C4-2B (cell line): ENCODE measurements around the gene UGT1A4.

Experiments used
- H3K27ac ChIP-seq: fragments of 450-650 bp; 2 replicates; pipeline ENCODE4 v1.5.1; 2017
- ZFX ChIP-seq: fragments of 450-650 bp; IDR thresholded peaks from 2 replicates; pipeline ENCODE4 v1.6.1; 2017
- TF ChIP-seq, protein P1 (sequence below): fragments of 450-650 bp; conservative IDR thresholded peaks from 2 replicates; pipeline ENCODE4 v1.5.1; 2017; ENCODE audit warnings: mild to moderate bottlenecking

UGT1A4 gene

DNA sequence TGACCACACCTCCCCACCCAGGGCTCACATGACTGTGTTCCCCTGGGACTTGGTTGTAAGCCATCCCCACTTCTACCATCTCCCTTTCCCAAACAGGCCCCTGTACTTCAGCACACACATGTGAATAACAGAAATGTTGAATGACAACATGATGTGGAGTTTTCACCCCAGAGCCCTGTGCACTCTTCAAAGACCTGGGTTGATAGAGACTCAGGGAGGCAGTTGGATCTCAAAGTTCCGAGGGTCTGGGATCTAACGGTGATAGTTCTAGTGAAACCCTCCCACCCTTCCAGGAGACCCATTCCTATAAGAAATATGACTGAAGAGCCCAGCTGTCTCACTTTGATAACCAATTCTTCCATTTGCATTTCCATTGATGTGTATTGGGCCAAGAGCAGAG is 59.5 kb downstream of the UGT1A4 start, which contains the start of gene MROH2A:
Gene MROH2A (plus strand): TSS at position 301 of the 400 bp plus-strand sequence. CDS start 1,029 bp downstream, outside the sequence.
- H3K27ac ChIP-seq = no peak within 1 kb of the TSS
- TF ChIP-seq, protein P1, sequence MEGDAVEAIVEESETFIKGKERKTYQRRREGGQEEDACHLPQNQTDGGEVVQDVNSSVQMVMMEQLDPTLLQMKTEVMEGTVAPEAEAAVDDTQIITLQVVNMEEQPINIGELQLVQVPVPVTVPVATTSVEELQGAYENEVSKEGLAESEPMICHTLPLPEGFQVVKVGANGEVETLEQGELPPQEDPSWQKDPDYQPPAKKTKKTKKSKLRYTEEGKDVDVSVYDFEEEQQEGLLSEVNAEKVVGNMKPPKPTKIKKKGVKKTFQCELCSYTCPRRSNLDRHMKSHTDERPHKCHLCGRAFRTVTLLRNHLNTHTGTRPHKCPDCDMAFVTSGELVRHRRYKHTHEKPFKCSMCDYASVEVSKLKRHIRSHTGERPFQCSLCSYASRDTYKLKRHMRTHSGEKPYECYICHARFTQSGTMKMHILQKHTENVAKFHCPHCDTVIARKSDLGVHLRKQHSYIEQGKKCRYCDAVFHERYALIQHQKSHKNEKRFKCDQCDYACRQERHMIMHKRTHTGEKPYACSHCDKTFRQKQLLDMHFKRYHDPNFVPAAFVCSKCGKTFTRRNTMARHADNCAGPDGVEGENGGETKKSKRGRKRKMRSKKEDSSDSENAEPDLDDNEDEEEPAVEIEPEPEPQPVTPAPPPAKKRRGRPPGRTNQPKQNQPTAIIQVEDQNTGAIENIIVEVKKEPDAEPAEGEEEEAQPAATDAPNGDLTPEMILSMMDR = no peak

DNA sequence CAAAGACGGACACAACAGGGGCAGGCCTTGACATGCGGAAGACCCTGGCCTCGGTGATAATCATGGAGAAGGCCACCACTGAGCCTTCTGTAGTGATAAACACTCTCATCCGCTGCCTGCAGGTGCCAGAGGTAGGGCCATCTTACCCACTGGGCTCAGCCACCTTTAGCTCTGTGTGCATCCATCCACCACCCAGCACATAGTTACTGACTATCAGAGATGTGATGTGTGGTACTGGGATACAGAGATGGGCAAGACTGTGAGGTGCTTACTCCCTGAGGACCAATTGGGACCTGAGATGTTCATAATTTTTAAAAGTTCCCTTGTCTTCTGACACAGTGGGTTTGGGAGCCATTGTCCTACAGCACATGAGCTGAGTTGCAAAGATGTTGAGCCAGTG is 61.2 kb downstream of the UGT1A4 start:
- TF ChIP-seq ZFX = no peak
- TF ChIP-seq, protein P1 = no peak
- H3K27ac ChIP-seq = no peak overlapping the region

DNA sequence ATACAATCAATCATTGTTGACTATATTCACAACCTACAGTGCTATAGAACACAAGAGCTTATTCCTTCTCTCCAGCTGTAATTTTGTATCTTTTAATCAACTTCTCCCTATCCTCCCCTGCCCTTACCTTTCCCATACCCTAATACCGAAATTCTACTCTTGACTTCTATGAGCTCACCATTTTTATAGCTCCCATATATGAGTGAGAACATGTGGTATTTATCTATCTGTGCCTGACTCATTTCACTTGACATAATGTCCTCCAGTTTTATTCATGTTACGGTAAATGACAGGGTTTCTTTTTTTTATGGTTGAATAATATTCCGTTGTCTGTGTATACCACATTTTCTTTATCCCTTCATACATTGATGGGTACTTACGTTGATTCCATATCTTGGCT is 62.2 kb downstream of the UGT1A4 start:
- H3K27ac ChIP-seq = no peak overlapping the region
- no peak for TF ChIP-seq ZFX
- TF ChIP-seq, protein P1 = no peak

DNA sequence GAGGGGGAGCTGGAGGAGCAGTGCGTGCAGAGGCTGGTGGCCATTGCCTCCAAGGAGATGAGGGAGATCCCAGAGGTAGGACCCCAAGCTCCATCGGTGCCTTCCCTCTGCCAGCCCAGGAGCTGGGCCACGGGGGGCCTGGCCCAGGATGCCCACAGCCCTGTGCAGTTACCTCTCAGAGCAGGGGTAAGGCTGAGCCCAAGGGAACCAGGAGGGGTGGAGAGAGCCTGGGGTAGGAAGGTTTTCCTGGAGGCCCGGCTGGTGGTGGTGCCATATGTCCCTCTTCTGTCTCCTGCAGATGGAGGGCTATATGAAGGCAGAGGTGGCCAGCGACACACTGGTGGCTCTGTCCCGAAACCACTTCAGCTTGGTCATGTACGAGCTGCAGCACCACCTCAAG is 71.0 kb downstream of the UGT1A4 start:
- no peak overlapping the region for H3K27ac ChIP-seq
- TF ChIP-seq, protein P1 = no peak
- no peak for TF ChIP-seq ZFX

DNA sequence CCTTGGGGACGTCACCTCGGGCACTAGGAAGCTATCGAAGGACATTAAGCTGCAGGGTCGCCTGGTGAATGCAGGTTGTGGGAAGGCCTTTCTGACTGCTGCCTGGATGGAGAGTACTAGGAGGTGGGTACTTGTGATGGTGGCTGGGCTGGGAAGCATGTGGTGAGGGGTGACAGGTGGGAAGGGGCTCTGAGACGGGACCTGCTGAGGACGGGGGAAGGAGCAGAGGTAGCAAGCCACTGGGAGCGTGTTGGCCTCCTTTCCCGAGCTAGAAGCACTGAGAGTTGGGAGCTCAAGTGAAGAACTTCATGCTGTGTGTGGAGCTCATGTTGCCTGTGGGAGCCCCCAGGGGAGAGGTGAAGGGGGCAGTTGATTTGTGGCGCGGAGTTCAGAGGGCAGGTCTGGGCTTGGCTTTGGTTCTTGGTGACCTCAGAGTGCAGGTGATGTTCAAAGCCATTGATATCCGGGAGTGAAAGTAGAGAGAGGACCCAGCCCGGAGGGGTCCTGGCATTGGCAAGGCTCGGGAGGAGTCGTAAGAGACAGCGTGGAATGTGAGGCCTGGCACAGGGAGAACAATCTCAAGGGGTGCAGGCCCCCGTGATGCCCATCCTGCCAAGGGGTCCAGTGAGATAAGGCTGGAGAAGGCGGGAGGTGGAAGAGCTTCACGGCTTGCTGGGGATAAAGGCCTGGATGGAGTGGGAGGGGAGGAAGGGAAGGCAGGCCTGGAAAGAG is 72.8 kb downstream of the UGT1A4 start:
- H3K27ac ChIP-seq = no peak overlapping the region
- TF ChIP-seq, protein P1 = no peak
- TF ChIP-seq ZFX = no peak

DNA sequence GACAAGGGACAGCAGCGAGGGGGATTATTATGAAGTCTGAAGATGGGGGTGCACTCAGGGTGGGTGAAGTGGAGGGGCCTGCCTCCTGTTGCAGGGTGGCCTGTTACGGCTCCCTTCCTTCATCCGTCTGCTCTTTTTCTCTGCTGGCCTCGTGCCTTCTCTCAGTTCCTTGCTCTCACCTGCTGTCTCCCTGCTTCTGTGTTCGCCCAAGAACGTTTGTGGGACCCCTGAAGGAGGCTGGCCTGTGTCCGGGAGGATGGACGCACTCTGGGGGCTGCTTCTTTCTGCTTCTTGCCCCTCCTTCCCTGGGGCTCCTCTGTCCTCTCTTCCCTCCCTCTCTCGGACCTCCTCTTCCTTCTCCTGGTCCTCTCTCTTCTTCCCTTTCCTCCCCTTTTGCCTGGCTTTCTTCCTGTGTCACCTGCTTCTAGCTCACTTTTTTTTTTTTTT is 73.4 kb downstream of the UGT1A4 start:
- TF ChIP-seq, protein P1 = no peak
- TF ChIP-seq ZFX = no peak
- H3K27ac ChIP-seq = no peak overlapping the region

DNA sequence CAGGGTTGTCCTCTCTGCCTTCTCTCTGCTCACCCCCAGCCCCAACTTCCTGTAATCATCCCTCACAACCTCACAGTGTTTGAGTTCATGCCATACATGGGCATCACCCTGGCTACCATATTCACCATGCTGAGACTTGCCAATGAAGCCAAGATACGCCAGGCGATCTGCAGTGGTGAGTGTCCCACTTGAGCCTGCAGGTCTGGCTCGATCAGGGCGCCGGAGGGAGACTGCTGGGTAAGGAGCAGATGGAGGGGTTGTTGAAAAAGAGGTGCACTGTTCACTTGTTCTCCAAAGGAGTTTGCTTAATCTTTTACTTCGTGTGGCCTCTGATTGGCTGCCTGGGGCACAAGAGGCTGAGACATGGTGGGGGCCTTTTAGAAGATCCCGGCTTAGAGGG is 74.2 kb downstream of the UGT1A4 start:
- no peak overlapping the region for H3K27ac ChIP-seq
- no peak for TF ChIP-seq ZFX
- TF ChIP-seq, protein P1 = no peak
